H1 (cell line): ENCODE results near the gene ABCG1.

Experiments used
- CHD2 ChIP-seq: IDR thresholded peaks from 2 replicates; pipeline ENCODE4 v1.6.1; 2012; ENCODE audit warnings: low read length, improper control_type of control experiment
- CTCF ChIP-seq, 3 experiments: IDR thresholded peaks; 1 replicate in 2 of 3; 2 replicates in 1 of 3; pipeline versions ENCODE4 v1.5.1 to v1.6.1; 2011; ENCODE audit warnings: low read length in 3 of 3, mild to moderate bottlenecking in 3 of 3, inconsistent platforms in 2 of 3, low read depth in 1 of 3, moderate library complexity in 1 of 3; ENCODE audit not compliant: insufficient read depth in 1 of 3; ENCODE audit errors: control extremely low read depth in 1 of 3
- EZH2 ChIP-seq: fragments of 200-600 bp; sonication (generic); IDR thresholded peaks from 2 replicates; pipeline ENCODE4 v1.7.1; 2012; ENCODE audit warnings: low read depth, mild to moderate bottlenecking, moderate library complexity, low read length, inconsistent platforms; ENCODE audit not compliant: severe bottlenecking
- HDAC2 ChIP-seq, 2 experiments: fragments of 300-600 bp in 1 of 2; sonication (generic) in 1 of 2; IDR thresholded peaks; 2 replicates each; pipeline ENCODE4 v1.6.1; 2011 to 2012; ENCODE audit warnings: low read depth in 2 of 2, low read length in 2 of 2, mild to moderate bottlenecking in 2 of 2, moderate library complexity in 2 of 2, borderline replicate concordance in 1 of 2, inconsistent platforms in 1 of 2
- KDM5A ChIP-seq: fragments of 200-600 bp; IDR thresholded peaks from 2 replicates; pipeline ENCODE4 v1.7.1; 2012; ENCODE audit warnings: mild to moderate bottlenecking, low read length, inconsistent platforms, mixed read lengths
- POLR2A ChIP-seq, 2 experiments: IDR thresholded peaks; 1 replicate in 1 of 2; 2 replicates in 1 of 2; pipeline ENCODE4 v1.6.1; 2011; ENCODE audit warnings: low read depth in 2 of 2, low read length in 2 of 2, mild to moderate bottlenecking in 2 of 2; ENCODE audit errors: control extremely low read depth in 1 of 2
- RFX5 ChIP-seq: IDR thresholded peaks from 2 replicates; pipeline ENCODE4 v1.6.1; 2011; ENCODE audit warnings: low read depth, low read length, improper control_type of control experiment, borderline replicate concordance
- TEAD4 ChIP-seq: IDR thresholded peaks from 2 replicates; pipeline ENCODE4 v1.6.1; 2012; ENCODE audit warnings: low read depth, low read length, inconsistent platforms, mixed read lengths
- USF2 ChIP-seq: IDR thresholded peaks from 2 replicates; pipeline ENCODE4 v1.6.1; 2011; ENCODE audit warnings: low read length, improper control_type of control experiment

GRCh38 chr21:42315296-42315891 is 96.5 kb downstream of the ABCG1 start, which contains the start of gene TFF3:
- no peak for TF ChIP-seq CTCF (IDR thresholded peaks at IDR 0.05; ENCODE audit: control extremely low read depth in 1 of 3, insufficient read depth in 1 of 3, low read depth in 1 of 3, low read length in 3 of 3)
- no peak for TF ChIP-seq KDM5A
- no peak for TF ChIP-seq TEAD4
- no peak for TF ChIP-seq POLR2A (IDR thresholded peaks at IDR 0.05; ENCODE audit: control extremely low read depth in 1 of 2, low read depth in 2 of 2, low read length in 2 of 2)
- no peak for TF ChIP-seq EZH2
- no peak for TF ChIP-seq USF2
- TF ChIP-seq RFX5: no peak
- TF ChIP-seq HDAC2 (IDR thresholded peaks at IDR 0.05; ENCODE audit: borderline replicate concordance in 1 of 2, low read depth in 2 of 2, low read length in 2 of 2): no peak
- TF ChIP-seq CHD2: no peak
